Chondrocyte (in vitro differentiated cells): ENCODE results near the gene SLC2A4. TPM values are rescaled to one million over a fixed set of nuclear protein-coding genes. Genes with fewer than 3 reads are reported as not detected.

ENCODE experiments used
- DNase-seq: peaks from one replicate; pipeline ENCODE4 v3.0.0; 2021; ENCODE audit warnings: mixed read lengths, low spot score
- H3K27ac Mint-ChIP-seq: one replicate; pipeline ENCODE4 v1.8.0; 2021; ENCODE audit warnings: mild to moderate bottlenecking, moderate library complexity, mixed read lengths; ENCODE audit not compliant: unreplicated experiment
- H3K27me3 Mint-ChIP-seq: 2 replicates; pipeline ENCODE4 v1.8.0; 2021; ENCODE audit warnings: low read depth, mixed read lengths
- H3K36me3 Mint-ChIP-seq: 2 replicates; pipeline ENCODE4 v1.8.0; 2021; ENCODE audit warnings: low read depth, mixed read lengths
- H3K4me1 Mint-ChIP-seq: 2 replicates; pipeline ENCODE4 v1.8.0; 2021; ENCODE audit warnings: low read depth, mild to moderate bottlenecking, mixed read lengths
- H3K4me3 Mint-ChIP-seq: one replicate; pipeline ENCODE4 v1.8.0; 2021; ENCODE audit warnings: mild to moderate bottlenecking, moderate library complexity, mixed read lengths; ENCODE audit not compliant: unreplicated experiment
- H3K9me3 Mint-ChIP-seq: 2 replicates; pipeline ENCODE4 v1.8.0; 2021; ENCODE audit warnings: low read depth, mixed read lengths
- total RNA-seq: library from RNA; stranded (reverse); gene quantifications from 3 replicates; pipeline ENCODE4 v1.2.1, GENCODE V29; 2021
- TF ChIP-seq, protein P1 (sequence below): fragments of 200-600 bp; sonication (generic); IDR thresholded peaks from 2 replicates; pipeline ENCODE4 v1.5.0; 2021; ENCODE audit warnings: antibody characterized with exemption, mild to moderate bottlenecking, moderate library complexity

SLC2A4 gene
- total RNA-seq, 1 donor from 2014 or later: 0.30 TPM

DNA sequence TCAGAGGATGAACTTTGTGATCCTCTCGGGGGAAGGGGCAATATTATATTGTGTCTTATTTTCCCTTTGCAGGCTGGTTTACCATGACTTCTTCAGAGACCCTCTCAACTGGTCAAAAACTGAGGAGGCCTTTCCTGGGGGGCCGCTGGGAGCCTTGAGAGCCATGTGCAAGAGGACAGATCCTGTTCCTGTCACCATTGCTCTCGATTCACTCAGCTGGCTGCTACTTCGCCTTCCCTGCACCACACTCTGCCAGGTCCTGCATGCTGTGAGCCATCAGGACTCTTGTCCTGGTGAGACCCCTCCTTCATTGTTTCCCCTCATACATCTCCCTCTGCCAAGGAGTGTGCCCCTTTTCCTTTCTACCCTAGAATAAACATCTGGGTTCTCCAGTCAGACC is 27.0 kb upstream of the SLC2A4 start:
- H3K4me3 Mint-ChIP-seq: no peak overlapping the region

DNA sequence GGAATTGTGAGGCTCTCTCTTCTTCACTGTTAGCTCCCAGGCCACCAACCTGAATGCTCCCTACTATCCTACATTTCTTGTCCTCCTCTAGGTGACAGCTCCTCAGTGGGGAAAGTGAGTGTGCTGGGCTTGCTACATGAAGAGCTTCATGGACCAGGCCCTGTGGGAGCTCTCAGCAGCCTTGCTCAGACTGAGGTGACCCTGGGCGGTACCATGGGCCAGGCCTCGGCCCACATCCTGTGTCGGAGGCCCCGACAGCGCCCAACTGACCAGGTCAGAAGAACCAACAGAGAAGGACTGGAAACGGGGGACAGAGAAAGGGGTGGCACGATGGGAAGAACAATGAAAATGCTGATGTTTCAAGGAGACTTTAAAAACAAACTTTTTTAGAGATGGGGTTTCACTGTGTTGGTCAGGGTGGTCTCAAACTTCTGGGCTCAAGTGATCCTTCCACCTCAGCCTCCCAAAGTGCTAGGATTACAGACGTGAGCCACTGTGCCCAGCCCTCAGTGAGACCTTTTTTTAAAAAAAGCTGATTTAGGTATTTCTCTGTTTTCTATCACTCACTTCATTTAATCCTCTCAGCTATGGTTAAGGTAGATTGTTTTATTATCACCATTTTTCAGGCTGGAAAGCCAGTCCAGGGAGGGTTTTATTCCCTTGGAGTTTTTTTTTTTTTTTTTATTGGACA is 24.6 kb upstream of the SLC2A4 start:
- H3K4me3 Mint-ChIP-seq: no peak overlapping the region
- DNase-seq: no peak
- H3K4me1 Mint-ChIP-seq: peaks cover 22% of the 10 kb centered on the region
- no peak overlapping the region for H3K27ac Mint-ChIP-seq
- H3K36me3 Mint-ChIP-seq: peaks cover 23% of the 10 kb centered on the region
- H3K9me3 Mint-ChIP-seq: no peaks in the 10 kb centered on the region
- peaks cover 2% of the 10 kb centered on the region for H3K27me3 Mint-ChIP-seq
- TF ChIP-seq, protein P1, sequence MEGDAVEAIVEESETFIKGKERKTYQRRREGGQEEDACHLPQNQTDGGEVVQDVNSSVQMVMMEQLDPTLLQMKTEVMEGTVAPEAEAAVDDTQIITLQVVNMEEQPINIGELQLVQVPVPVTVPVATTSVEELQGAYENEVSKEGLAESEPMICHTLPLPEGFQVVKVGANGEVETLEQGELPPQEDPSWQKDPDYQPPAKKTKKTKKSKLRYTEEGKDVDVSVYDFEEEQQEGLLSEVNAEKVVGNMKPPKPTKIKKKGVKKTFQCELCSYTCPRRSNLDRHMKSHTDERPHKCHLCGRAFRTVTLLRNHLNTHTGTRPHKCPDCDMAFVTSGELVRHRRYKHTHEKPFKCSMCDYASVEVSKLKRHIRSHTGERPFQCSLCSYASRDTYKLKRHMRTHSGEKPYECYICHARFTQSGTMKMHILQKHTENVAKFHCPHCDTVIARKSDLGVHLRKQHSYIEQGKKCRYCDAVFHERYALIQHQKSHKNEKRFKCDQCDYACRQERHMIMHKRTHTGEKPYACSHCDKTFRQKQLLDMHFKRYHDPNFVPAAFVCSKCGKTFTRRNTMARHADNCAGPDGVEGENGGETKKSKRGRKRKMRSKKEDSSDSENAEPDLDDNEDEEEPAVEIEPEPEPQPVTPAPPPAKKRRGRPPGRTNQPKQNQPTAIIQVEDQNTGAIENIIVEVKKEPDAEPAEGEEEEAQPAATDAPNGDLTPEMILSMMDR: no peak

More for the DNA sequence above, 27.0 kb upstream of the SLC2A4 start:
- Mint-ChIP-seq H3K27me3 (no peaks in the 10 kb centered on the region), H3K36me3 (peaks cover 22% of the 10 kb centered on the region), H3K4me1 (peaks cover 30% of the 10 kb centered on the region), H3K9me3 (no peaks in the 10 kb centered on the region), H3K27ac (no peak overlapping the region)
- TF ChIP-seq, protein P1: no peak
- no peak for DNase-seq

DNA sequence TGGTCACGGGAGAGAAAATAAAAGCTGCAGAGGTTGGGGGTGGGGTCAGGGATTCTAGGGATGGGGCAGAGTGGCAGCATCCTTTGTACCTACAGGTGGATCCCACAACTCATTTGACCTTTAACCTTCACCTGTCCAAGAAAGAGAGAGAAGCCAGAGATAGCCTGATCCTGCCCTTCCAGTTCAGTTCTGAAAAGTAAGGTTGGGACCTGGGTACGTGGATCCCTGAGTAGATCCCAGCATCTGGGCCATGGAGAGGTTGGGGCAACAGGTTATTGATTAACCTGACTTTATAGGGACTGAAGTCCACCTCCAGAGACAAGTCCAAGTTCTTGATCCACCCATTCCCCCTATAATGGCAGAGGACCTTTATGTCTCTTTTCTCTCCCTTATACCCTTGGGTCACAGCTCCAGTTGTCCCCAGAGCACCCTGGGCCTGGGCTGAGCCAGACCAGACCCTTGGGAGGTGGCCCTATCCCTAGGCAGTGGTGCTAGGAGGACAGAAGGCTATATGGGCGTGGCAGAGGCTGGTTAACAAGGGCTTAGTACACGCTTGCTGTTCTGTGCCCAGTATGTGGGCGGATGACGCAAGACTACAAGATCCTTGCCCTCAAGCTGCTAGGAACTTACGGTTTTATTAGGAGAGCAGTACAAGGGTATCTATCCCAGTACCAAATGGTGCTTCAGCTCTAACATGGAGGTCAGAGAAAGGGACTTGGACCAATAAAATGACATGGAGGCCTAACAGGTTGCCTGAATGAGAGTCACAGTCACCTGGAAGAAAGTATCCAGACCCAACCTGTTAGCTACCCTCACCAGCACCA is 22.6 kb upstream of the SLC2A4 start:
- peaks cover 22% of the 10 kb centered on the region for H3K36me3 Mint-ChIP-seq
- H3K4me1 Mint-ChIP-seq: peaks cover 19% of the 10 kb centered on the region
- TF ChIP-seq, protein P1: no peak
- H3K27me3 Mint-ChIP-seq: peaks cover 11% of the 10 kb centered on the region
- DNase-seq: no peak
- H3K4me3 Mint-ChIP-seq: no peak overlapping the region
- no peak overlapping the region for H3K27ac Mint-ChIP-seq
- H3K9me3 Mint-ChIP-seq: no peaks in the 10 kb centered on the region

DNA sequence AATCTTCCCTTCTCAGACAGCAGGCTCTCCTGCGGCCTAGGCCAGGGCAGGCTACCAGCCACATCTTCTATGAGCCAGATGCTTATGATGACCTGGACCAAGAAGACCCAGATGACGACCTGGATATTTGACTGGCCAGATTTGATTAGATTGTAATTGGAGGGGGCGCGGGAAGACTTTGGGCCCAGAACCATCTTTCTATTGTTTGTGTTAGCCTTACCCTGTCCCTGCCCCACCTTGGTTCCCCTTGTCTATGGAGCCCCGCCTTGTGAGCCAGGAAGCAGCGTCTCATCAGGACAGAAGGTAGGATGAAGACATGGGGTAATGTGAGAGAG is 22.0 kb upstream of the SLC2A4 start:
- Mint-ChIP-seq H3K4me3 (no peak overlapping the region), H3K27ac (no peak overlapping the region), H3K27me3 (peaks cover 11% of the 10 kb centered on the region), H3K36me3 (peaks cover 22% of the 10 kb centered on the region), H3K4me1 (peaks cover 21% of the 10 kb centered on the region), H3K9me3 (no peaks in the 10 kb centered on the region)
- TF ChIP-seq, protein P1: no peak
- DNase-seq: no peak

DNA sequence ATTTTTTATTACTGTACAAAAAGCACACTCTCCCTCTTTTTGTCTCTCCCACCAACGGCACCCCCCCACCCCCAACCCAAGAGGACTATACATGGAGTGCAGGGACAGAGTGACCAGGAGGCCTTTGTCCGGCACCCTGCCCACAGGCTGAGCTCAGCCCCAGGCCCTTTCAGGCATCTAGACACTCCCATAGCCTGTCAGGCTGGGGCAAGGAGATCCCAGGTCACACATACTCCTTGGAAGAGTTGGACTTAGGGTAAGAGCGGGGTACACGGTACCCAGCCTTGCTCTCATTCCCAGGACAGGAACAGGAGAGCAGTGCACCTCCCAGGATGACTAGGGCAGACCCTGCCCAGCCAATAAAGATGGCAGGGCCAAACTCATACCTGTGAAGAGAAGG is 21.4 kb upstream of the SLC2A4 start:
- Mint-ChIP-seq H3K4me3 (no peak overlapping the region), H3K27ac (no peak overlapping the region), H3K4me1 (peaks cover 22% of the 10 kb centered on the region), H3K27me3 (peaks cover 11% of the 10 kb centered on the region), H3K36me3 (peaks cover 19% of the 10 kb centered on the region), H3K9me3 (no peaks in the 10 kb centered on the region)
- DNase-seq: no peak
- TF ChIP-seq, protein P1: no peak
